GM06990 (cell line): Measurements from ENCODE around the gene CPM.

ENCODE experiments used
- DNase-seq: peaks from one replicate; pipeline ENCODE4 v3.0.0-alpha.2; 2011; ENCODE audit not compliant: insufficient read length; ENCODE audit errors: extremely low read depth
- H3K27me3 ChIP-seq: replicated peaks from 2 replicates; pipeline ENCODE4 v1.6.0; 2011; ENCODE audit warnings: low read length; ENCODE audit not compliant: control insufficient read depth, insufficient read depth
- H3K36me3 ChIP-seq: 2 replicates; pipeline ENCODE4 v1.5.1; 2011; ENCODE audit warnings: low read length; ENCODE audit not compliant: control insufficient read depth, insufficient read depth
- H3K4me3 ChIP-seq: replicated peaks from 2 replicates; pipeline ENCODE4 v1.5.1; 2011; ENCODE audit warnings: low read depth, mild to moderate bottlenecking, control low read depth, low read length
- TF ChIP-seq, protein P1 (sequence below): IDR thresholded peaks from 2 replicates; pipeline ENCODE4 v1.5.1; 2011; ENCODE audit warnings: low read length, control low read depth, mild to moderate bottlenecking, inconsistent platforms; ENCODE audit not compliant: insufficient read depth, poor library complexity, severe bottlenecking

The CPM gene

DNA sequence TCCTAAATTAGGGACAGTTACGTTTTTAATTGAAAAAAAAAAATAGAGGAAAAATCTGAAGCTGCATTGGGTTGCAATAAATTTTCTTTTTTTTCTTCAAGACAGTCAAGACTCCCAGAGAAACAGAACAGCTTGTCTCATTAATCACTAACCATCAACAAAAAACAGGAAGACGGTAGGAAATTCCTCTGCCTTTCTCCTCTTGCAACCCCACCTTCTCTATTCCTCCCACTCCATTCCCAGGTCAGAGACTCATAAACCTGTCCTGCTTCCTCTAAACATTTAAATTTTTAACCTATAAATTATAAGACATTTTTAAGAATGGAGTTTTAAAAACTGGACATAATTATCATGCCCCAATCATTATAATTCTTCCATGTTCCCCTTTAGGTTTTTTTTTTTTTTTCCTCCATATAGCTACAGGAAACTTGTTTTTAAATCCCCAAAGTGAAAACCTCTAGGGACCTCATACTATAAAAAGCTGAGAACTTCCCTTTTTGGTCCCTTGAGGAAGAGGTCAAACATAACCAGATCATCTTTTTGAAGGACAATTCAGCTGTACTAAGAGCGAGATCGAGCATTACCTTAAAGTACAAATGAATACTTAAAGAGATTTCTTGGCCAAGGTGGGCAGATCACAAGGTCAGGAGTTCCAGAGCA lies 36.0 kb downstream of the CPM start:
- TF ChIP-seq, protein P1, sequence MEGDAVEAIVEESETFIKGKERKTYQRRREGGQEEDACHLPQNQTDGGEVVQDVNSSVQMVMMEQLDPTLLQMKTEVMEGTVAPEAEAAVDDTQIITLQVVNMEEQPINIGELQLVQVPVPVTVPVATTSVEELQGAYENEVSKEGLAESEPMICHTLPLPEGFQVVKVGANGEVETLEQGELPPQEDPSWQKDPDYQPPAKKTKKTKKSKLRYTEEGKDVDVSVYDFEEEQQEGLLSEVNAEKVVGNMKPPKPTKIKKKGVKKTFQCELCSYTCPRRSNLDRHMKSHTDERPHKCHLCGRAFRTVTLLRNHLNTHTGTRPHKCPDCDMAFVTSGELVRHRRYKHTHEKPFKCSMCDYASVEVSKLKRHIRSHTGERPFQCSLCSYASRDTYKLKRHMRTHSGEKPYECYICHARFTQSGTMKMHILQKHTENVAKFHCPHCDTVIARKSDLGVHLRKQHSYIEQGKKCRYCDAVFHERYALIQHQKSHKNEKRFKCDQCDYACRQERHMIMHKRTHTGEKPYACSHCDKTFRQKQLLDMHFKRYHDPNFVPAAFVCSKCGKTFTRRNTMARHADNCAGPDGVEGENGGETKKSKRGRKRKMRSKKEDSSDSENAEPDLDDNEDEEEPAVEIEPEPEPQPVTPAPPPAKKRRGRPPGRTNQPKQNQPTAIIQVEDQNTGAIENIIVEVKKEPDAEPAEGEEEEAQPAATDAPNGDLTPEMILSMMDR = no peak
- no peak for DNase-seq
- Histone ChIP-seq H3K4me3 (no peak overlapping the region), H3K36me3 (no peaks in the 10 kb centered on the region), H3K27me3 (no peaks in the 10 kb centered on the region)

DNA sequence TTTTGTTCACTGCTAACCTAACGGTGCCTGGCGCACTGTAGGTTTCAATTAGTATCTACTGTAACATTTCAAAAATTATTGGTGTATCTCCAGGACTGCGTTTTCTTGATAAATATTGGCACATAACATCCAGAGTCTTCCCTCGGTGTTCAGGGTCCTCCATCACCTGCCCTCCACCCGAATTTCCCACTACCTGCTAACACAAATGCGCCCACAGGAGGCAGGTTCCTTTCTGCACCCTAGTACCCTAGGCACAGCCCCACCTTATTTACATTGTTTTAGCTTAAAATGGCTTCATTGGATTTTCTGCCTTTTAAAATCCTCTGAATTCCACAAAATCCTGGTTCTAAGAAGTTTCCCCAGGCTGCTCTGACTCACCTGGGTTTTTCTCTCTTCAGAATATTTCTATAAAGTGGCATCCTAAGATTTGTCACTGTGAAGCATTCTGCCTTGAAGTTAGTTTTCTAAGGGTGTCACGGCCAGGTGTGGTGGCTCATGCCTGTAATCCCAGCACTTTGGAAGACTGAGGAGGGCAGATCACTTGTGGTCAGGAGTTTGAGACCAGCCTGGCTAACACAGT lies 38.6 kb downstream of the CPM start:
- TF ChIP-seq, protein P1 = no peak
- no peak overlapping the region for H3K4me3 ChIP-seq
- no peak for DNase-seq
- H3K27me3 ChIP-seq = no peaks in the 10 kb centered on the region
- no peaks in the 10 kb centered on the region for H3K36me3 ChIP-seq

DNA sequence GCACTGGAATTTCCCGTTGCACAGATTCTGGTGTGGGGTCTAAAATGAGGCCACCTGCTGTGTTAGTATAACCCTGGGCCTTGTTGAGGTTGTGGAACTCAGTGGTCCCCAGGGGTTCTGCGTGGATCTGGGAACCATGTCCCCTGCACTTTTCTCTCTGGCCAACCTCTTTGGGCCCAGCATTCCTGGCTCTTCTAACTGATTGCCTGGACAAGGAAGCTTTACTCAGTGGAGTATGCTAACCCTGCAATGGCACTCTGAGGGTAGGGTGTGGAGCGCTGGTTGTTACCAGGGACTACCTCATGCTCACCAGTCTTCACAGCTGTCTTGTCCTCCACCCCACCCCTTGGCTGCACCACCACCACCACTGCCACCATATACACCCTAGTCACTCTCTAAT lies 39.2 kb downstream of the CPM start:
- no peaks in the 10 kb centered on the region for H3K36me3 ChIP-seq
- no peak overlapping the region for H3K4me3 ChIP-seq
- TF ChIP-seq, protein P1 = no peak
- no peak for DNase-seq
- no peaks in the 10 kb centered on the region for H3K27me3 ChIP-seq

DNA sequence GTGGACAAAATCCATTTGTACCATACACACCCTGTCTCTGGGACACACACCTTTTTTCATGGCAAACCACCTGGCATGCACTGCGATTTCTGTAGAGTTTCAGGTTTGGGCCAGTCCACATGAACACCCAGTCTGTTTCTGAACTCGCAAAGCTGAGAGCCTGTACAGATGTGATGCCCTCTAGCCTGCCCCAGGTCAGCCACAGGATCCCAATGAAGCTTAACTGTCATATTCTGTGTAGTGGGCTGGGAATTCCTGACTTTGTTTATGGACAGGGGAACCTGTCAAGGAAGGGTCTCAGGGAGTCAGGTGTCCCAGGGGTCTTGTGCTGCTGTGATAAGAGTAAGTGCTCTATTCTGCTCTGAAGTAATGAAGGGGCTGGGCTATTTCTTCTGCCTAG lies 39.8 kb downstream of the CPM start:
- TF ChIP-seq, protein P1 = no peak
- Histone ChIP-seq H3K27me3 (no peaks in the 10 kb centered on the region), H3K4me3 (no peak overlapping the region), H3K36me3 (no peaks in the 10 kb centered on the region)
- no peak for DNase-seq

DNA sequence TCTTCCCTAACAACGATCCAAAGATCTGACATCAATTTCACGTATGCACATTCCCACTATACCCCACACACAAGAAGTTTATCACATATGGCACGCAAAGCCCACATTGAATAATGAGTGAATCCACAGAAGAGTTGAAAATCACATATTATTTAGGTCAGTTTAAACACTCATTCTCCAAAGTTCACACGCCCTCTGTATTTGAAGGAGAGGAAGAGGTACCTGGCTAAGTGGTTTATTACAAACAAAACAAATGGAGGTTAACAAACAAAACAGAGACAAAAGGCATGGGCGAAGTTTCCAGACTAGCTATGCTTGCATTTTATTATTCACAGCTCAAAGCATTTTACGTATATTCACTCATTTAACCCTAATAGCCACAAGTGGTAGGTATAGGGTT lies 41.8 kb downstream of the CPM start:
- TF ChIP-seq, protein P1 = no peak
- no peaks in the 10 kb centered on the region for H3K27me3 ChIP-seq
- no peak for DNase-seq
- H3K36me3 ChIP-seq = no peaks in the 10 kb centered on the region
- H3K4me3 ChIP-seq = no peak overlapping the region
